GM18873 (cell line): ENCODE measurements around the gene RGS7.

ENCODE experiments used
- ATAC-seq: cut with Tn5 transposase; IDR thresholded peaks from one replicate; pipeline ENCODE4 v1.9.1; 2021; ENCODE audit warnings: mild to moderate bottlenecking, moderate library complexity, moderate number of reproducible peaks; ENCODE audit not compliant: unreplicated experiment, low FRiP score

RGS7 gene

DNA sequence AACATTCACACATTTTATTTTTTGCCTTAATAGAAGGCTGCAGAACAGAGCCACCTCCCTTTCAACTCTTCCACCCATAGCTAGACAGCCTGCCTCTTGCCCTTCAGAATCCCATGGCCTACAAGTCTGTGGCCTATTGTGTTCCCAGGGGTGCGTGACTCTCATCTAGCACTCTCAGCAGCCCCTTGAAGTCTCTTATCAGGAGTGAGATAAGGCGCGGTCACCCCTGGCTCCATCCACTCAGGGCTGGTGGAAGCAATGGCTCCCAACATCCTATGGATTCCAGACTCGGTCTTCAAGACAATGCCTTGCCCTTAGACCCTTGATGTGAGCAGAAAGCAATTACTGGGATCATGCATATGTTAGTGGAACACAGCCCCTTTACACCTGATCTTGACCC lies 480.9 kb downstream of the RGS7 start:
- ATAC-seq, result no peak

DNA sequence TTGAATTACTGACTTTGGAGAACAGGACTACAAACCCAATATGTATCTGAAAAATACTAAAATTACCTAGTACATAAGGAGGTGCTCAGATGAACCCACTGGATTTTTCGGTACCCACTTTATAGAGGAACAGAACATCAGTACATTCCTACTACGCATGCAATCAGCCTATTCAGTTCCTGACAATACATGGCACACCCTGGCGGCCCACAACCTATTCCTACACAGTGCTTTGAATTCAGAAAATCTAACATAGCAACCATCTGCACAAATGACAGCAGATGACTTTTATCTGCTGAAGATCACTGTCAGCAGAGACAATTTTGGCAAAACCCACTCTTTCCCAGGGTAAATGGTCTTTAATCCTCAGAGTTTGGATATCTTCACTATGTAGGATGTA lies 487.9 kb downstream of the RGS7 start:
- ATAC-seq, result no peak

DNA sequence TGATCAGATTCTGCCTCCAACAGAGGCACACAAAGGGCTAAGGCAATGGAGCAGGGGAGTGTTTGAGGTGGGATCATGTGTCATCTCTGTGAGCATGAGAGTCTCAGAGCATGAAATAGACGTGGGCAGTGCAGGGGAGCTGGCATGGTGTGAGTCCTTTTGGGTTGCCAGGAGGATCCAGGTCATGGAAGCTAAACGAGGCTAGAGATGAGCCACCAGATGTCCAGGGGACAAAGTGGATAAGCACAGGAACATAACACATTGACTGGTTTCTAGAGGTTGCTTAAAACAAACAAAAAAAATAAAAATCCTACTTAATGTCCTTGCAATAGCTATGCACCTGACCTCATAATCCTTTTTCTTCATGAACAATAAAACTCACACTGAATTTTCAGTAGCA lies 490.3 kb downstream of the RGS7 start:
- ATAC-seq, result no peak

GRCh38 chr1:240860023-240860422 lies 497.0 kb downstream of the RGS7 start:
- no peak for ATAC-seq

GRCh38 chr1:240854367-240854766 lies 502.6 kb downstream of the RGS7 start:
- no peak for ATAC-seq

- no peak for ATAC-seq
These were observed 509.7 kb downstream of the RGS7 start for GRCh38 chr1:240847325-240847724.

GRCh38 chr1:240844486-240844885 lies 512.5 kb downstream of the RGS7 start:
- no peak for ATAC-seq

GRCh38 chr1:240843798-240844197 lies 513.2 kb downstream of the RGS7 start:
- no peak for ATAC-seq

DNA sequence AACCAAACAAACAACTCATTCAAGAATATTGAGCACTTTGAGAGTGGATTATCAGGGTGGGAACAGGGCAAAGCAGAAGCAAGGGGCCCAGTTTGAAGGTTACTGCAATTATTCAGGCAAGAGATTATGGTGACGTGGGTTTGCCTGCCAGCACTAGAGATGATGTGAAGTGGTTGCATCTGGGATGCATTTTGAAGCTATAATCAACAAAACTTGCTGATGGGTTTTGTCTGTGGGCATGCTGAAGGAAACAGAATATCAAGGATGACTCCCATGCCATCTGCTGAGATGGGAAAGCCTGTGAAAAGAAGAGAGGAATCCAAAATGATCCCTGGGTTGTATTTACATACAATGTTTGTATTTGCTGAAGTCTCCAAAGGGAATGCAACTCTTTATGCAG lies 520.7 kb downstream of the RGS7 start:
- no peak for ATAC-seq

- no peak for ATAC-seq
These were observed 521.7 kb downstream of the RGS7 start for GRCh38 chr1:240835291-240835690.

DNA sequence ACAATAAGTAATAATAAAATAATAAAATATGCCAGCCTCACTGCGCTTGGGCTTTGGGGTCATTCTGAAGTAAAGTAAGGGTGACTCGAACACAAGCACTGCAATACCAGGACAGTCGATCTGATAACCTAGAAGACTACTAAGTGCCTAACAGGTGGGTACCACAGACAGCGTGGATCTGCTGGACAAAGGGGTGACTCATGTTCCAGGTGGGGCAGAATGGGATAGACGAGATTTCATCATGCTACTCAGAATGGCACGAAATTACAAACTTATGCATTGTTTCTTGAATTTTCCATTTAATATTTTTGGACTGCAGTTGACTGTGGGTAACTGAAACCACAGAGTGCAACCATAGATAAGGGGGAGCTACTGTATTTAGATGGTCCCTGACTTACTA lies 523.9 kb downstream of the RGS7 start:
- ATAC-seq, result no peak

- ATAC-seq, result no peak
These were observed 525.1 kb downstream of the RGS7 start for GRCh38 chr1:240831922-240832321.

- ATAC-seq, result no peak
These were observed 525.8 kb downstream of the RGS7 start for GRCh38 chr1:240831191-240831631.

GRCh38 chr1:240829487-240829886 lies 527.5 kb downstream of the RGS7 start:
- no peak for ATAC-seq

GRCh38 chr1:240827786-240828185 lies 529.2 kb downstream of the RGS7 start:
- ATAC-seq, result no peak

DNA sequence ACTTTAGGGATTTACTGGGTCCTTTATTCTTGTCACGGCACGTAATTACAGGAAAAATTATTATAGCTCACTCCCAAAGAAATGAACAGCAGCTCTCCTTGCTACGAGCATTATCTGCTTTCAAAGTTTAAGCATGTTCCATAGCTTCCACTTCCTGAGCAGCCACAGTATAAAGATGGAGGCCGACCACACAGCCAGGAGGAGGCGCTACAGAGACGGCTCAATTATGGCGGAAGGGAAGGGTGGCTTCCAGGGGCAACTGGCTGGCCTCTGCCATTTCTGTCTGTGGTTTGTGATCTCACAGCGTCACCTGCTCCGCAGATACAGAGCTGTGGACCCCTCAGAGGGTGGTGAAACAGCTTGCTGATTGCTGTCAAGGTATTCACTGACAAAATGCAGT lies 532.8 kb downstream of the RGS7 start:
- ATAC-seq, result no peak

- no peak for ATAC-seq
These were observed 533.6 kb downstream of the RGS7 start for GRCh38 chr1:240823357-240823756.

DNA sequence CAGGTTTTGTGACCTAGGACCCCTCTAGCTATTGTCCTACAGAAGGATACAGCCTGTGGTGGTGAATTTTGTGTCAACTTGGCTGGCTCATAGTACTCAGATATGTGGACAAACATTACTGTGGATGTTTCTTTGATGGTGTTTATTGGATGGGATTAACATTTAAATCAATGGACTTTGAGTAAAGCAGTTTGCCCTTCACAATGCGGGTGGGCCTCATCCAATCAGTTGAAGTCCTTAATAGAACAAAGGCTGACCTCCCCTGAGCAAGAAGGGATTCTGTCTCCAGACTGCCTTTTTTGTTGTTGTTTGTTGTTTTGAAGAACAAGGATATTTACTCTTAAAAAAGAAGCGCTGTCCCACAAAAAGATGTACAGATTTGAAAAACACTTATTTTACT lies 535.1 kb downstream of the RGS7 start:
- no peak for ATAC-seq

DNA sequence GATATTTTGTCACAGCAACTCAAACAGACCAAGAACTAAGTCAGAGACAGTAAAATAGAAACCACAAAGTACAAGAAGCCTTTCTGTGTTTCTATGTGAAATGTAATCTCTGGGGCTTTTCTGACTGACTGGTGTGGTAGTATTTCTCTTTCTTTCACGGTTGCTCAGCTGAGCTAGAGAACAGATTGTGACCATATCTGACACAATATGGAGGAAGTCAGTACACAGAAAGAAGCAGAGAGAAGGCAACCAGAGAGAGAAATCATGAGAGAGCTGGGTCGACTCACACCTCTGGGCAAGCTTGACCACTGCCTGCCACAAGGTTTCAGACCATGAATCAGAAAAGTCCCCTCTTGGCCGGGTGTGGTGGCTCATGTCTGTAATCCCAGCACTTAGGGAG lies 536.2 kb downstream of the RGS7 start:
- no peak for ATAC-seq

DNA sequence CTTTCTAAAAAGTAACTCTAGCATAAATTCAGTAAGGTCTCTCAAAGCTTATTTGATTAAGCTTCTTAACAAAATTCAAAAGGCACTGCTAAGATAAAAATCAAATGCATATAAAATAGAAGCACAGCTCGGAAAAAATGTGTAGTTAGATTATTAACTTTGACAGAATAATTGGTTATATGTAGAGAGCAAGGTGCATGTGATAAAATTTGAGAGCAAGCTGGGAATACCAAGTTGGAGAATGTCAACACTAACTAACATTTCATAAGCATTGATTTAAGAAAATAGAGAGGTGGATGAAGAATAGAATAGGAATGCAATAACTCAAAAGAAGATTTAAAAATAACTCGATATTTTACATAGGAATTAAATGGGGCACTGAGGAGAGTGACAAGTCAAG lies 540.5 kb downstream of the RGS7 start:
- no peak for ATAC-seq

- no peak for ATAC-seq
These were observed 543.3 kb downstream of the RGS7 start for GRCh38 chr1:240813720-240814119.

- ATAC-seq, result no peak
These were observed 545.7 kb downstream of the RGS7 start for GRCh38 chr1:240811256-240811655.

- no peak for ATAC-seq
These were observed 548.6 kb downstream of the RGS7 start for GRCh38 chr1:240808381-240808780.
